Measurements from ENCODE around the gene DTX3.

The DTX3 gene

GRCh38 chr12:57575771-57576612, 28.6 kb upstream of the DTX3 start:
- H3K9me3 ChIP-seq (ENCODE audit: severe bottlenecking): no peaks in the 10 kb centered on the region
- H3K4me3 ChIP-seq (ENCODE audit: low read depth, low read length): no peak overlapping the region
- H3K27ac ChIP-seq: no peak overlapping the region
- DNase-seq: no peak
- H3K36me3 ChIP-seq: peaks cover 67% of the 10 kb centered on the region
- H3K27me3 ChIP-seq (ENCODE audit: insufficient read depth, low read depth, severe bottlenecking): no peaks in the 10 kb centered on the region
- TF ChIP-seq, protein P1, sequence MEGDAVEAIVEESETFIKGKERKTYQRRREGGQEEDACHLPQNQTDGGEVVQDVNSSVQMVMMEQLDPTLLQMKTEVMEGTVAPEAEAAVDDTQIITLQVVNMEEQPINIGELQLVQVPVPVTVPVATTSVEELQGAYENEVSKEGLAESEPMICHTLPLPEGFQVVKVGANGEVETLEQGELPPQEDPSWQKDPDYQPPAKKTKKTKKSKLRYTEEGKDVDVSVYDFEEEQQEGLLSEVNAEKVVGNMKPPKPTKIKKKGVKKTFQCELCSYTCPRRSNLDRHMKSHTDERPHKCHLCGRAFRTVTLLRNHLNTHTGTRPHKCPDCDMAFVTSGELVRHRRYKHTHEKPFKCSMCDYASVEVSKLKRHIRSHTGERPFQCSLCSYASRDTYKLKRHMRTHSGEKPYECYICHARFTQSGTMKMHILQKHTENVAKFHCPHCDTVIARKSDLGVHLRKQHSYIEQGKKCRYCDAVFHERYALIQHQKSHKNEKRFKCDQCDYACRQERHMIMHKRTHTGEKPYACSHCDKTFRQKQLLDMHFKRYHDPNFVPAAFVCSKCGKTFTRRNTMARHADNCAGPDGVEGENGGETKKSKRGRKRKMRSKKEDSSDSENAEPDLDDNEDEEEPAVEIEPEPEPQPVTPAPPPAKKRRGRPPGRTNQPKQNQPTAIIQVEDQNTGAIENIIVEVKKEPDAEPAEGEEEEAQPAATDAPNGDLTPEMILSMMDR (IDR thresholded peaks at IDR 0.05; ENCODE audit: low read depth, low read length): no peak

DNA sequence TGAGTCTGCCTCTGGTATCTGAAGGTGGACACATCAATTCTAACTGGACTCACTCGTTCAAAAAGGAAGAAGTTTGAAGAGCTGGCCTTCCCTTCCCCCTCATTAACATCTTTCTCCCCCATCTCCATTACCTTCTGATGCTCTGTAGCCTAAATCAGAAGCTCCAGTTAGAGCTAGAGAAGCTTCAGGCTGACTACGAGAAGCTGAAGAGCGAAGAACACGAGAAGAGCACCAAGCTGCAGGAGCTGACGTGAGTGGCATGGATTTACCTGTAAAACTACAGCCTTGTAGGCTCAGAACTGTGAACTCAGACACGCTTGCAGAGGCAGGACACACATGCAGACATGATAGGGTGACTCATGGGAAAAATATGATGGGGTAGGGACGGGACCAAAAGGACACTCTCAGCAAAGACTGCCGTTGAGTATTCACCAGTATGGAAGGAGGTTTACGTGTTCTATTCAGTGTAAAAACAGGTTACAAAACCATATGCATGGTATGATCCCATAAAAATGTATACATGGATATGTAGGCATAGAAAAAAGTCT, 27.9 kb upstream of the DTX3 start:
- no peak for DNase-seq
- Histone ChIP-seq H3K27ac (no peak overlapping the region), H3K4me3 (ENCODE audit: low read depth, low read length) (no peak overlapping the region), H3K27me3 (ENCODE audit: insufficient read depth, low read depth, severe bottlenecking) (no peaks in the 10 kb centered on the region), H3K9me3 (ENCODE audit: severe bottlenecking) (no peaks in the 10 kb centered on the region), H3K36me3 (peaks cover 71% of the 10 kb centered on the region)
- TF ChIP-seq, protein P1 (IDR thresholded peaks at IDR 0.05; ENCODE audit: low read depth, low read length): no peak

DNA sequence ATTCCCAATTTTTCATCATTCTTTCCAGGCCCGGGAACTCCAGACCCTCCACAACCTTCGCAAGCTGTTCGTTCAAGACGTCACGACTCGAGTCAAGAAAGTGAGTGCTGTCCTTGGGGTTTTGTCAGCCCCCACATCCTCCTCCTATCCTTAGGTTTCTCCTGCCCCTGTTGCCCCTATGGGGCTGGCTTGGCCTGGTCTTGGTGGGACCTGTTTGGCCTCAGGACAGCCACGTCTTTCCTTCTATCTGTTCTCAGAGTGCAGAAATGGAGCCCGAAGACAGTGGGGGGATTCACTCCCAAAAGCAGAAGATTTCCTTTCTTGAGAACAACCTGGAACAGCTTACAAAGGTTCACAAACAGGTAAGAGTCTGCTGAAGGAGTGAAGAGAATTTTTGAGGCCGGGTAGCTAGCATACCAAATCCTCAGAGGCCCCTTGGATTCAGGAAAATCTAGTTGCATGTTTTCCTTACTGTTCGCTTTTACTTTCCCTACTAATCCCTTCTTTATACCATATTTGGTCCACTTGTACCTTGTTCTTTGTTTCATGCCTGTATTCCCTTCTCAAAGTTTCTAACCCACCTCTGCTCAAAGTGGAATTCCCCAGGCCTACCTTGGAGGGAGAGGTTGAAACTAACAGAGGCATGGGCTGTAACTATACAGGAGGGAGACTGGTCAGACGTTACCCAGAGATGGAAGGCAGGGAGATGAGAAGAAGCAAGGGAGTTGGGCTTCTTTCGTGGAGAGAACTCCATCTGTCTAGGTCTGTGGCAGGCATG, 26.5 kb upstream of the DTX3 start:
- Histone ChIP-seq H3K4me3 (ENCODE audit: low read depth, low read length) (no peak overlapping the region), H3K27ac (no peak overlapping the region), H3K36me3 (peaks cover 64% of the 10 kb centered on the region), H3K9me3 (ENCODE audit: severe bottlenecking) (no peaks in the 10 kb centered on the region), H3K27me3 (ENCODE audit: insufficient read depth, low read depth, severe bottlenecking) (no peaks in the 10 kb centered on the region)
- no peak for DNase-seq
- TF ChIP-seq, protein P1 (IDR thresholded peaks at IDR 0.05; ENCODE audit: low read depth, low read length): no peak

DNA sequence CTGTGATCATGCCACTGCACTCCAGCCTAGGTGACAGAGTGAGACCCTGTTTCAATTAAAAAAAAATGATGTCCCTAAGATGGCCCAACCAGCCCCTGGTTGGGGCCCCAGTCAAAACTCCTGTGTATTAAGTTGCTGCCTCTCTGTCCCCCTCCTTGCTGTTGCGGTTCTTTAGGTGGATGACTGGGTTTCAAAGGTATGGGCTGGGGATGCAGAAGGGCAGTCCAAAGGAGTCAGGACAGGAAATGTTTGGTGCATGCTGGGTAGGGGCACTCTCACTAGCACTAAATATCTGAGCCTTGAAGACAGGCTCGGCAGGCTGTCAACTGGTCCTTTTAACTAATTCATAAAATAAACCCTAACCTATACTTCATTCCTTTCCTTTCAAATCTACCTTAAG, 25.6 kb upstream of the DTX3 start:
- no peaks in the 10 kb centered on the region for H3K9me3 ChIP-seq (ENCODE audit: severe bottlenecking)
- TF ChIP-seq, protein P1 (IDR thresholded peaks at IDR 0.05; ENCODE audit: low read depth, low read length): no peak
- H3K36me3 ChIP-seq: peaks cover 64% of the 10 kb centered on the region
- H3K4me3 ChIP-seq (ENCODE audit: low read depth, low read length): no peak overlapping the region
- H3K27ac ChIP-seq: no peak overlapping the region
- H3K27me3 ChIP-seq (ENCODE audit: insufficient read depth, low read depth, severe bottlenecking): no peaks in the 10 kb centered on the region
- no peak for DNase-seq

DNA sequence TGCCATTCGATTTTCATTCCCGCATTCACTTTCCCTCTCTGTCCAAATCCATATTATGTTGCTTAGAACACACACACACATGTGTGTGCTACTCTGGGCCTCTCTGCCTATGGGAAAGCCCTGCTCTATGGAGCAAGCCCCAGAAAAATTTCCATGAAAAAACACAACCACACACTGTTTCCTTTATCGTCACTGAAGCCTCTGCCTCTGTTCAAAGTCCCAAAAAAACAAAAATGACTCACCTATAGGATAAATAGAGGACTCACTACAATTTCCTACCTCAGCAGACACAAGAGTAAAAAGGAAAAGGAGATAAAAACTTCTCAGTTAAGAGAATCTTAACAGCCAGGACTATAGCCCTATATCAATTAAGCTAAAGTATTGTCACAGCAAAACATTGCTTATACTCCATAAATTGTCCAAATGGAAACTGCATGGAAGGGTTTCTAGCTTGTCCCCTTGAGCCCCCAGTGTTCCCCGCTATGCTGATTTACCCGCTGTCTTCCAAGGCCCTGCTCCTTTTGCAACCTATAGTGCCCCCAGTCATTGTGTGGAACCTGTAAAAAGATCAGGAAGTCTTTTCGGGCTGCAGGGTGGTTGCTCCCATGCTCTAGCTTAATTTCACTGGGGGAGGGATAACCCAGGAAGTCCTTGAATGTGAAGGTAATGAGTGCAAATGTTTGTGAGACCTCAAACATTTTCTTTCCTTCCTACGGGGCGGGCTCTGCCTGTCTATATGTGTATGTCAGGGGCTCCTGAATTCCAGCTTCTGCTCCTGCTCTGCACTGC, 24.8 kb upstream of the DTX3 start:
- Histone ChIP-seq H3K9me3 (ENCODE audit: severe bottlenecking) (no peaks in the 10 kb centered on the region), H3K36me3 (peaks cover 61% of the 10 kb centered on the region), H3K27me3 (ENCODE audit: insufficient read depth, low read depth, severe bottlenecking) (no peaks in the 10 kb centered on the region), H3K27ac (no peak overlapping the region), H3K4me3 (ENCODE audit: low read depth, low read length) (no peak overlapping the region)
- DNase-seq: no peak
- TF ChIP-seq, protein P1 (IDR thresholded peaks at IDR 0.05; ENCODE audit: low read depth, low read length): no peak

All from WERI-Rb-1 (cell line).